ENCODE measurements around the gene CTDSP2. TPM values are rescaled to one million over a fixed set of nuclear protein-coding genes. Genes with fewer than 3 reads are reported as not detected.

Gene CTDSP2
- total RNA-seq, 5 donors from 2014 or later (not counting 1 experiment from before 2014, with no cell fraction given): 132 to 246 (median 234) TPM

- peaks cover 66 to 95% of the 10 kb centered on the region in 2 experiments for H3K4me1 ChIP-seq (ENCODE audit: control insufficient read depth in 1 of 2, extremely low read depth in 1 of 2, insufficient read depth in 2 of 2, low read length in 2 of 2)
- Mint-ChIP-seq H3K9me3 (no peaks in the 10 kb centered on the region), H3K4me1 (peaks cover 93 to 94% (median 94%) of the 10 kb centered on the region in 3 donors), H3K36me3 (peaks cover 7% of the 10 kb centered on the region), H3K27ac (peak overlapping the region; percentile 87 to 93), H3K27me3 (no peaks in the 10 kb centered on the region), H3K4me3 (peak overlapping the region in 2 of 3 donors; percentile 64 to 90)
- no peaks in the 10 kb centered on the region for H3K27me3 ChIP-seq (replicated peaks in 1 of 2; ENCODE audit: control insufficient read depth in 2 of 2, extremely low read depth in 1 of 2, insufficient read depth in 2 of 2, low read length in 1 of 2)
- ATAC-seq (replicated peaks in 1 of 4) (no peak), DNase-seq (no peak)
- ChIA-PET CTCF (no interaction called here), POLR2A (no interaction called here)
- peak overlapping the region; percentile 16 for H3K27ac ChIP-seq (ENCODE audit: low read length)
- H3K9me3 ChIP-seq: no peaks in the 10 kb centered on the region
- WGBS (ENCODE audit: insufficient coverage): 85% methylated on average over 2 of the region's 5 CpGs
- H3K4me3 ChIP-seq (ENCODE audit: control insufficient read depth in 1 of 2, extremely low read depth in 1 of 2, low read length in 1 of 2): no peak overlapping the region
- peaks cover 0 to 4% of the 10 kb centered on the region in 2 donors for H3K36me3 ChIP-seq (ENCODE audit: control insufficient read depth in 2 of 2, extremely low read depth in 1 of 2, insufficient read depth in 1 of 2, low read length in 1 of 2)
Measured at GRCh38 chr12:57839996-57840395, 6.5 kb downstream of the CTDSP2 start.

- H3K4me1 Mint-ChIP-seq: peaks cover 96 to 98% (median 96%) of the 10 kb centered on the region in 3 donors
- H3K27me3 ChIP-seq (replicated peaks in 1 of 2; ENCODE audit: control insufficient read depth in 2 of 2, extremely low read depth in 1 of 2, insufficient read depth in 2 of 2, low read length in 1 of 2): no peaks in the 10 kb centered on the region
- CTCF ChIA-PET: interaction anchor here in 1 of 2 donors (1.1 kb wide), 1 partner anchor 9 kb away, joined by 4 read pairs; no protein-coding TSS in a partner anchor
- peak overlapping the region; percentile 47 to 90 (median 64) for H3K4me3 Mint-ChIP-seq
- peak overlapping the region; percentile 65 for H3K27ac ChIP-seq (ENCODE audit: low read length)
- H3K9me3 Mint-ChIP-seq: no peaks in the 10 kb centered on the region
- H3K27ac Mint-ChIP-seq: peak overlapping the region; percentile 87 to 93
- peak in 3 of 4 experiments; percentile 21 to 47 (median 28) for ATAC-seq (replicated peaks in 1 of 4)
- 14% methylated on average over 7 of the region's 8 CpGs for WGBS (ENCODE audit: insufficient coverage)
- POLR2A ChIA-PET: interaction anchor here in 1 of 2 donors (0.6 kb wide), 1 partner anchor 57 kb away, joined by 3 read pairs; no protein-coding TSS in a partner anchor
- no peaks in the 10 kb centered on the region for H3K9me3 ChIP-seq
- peaks cover 69 to 96% of the 10 kb centered on the region in 2 experiments for H3K4me1 ChIP-seq (ENCODE audit: control insufficient read depth in 1 of 2, extremely low read depth in 1 of 2, insufficient read depth in 2 of 2, low read length in 2 of 2)
- peaks cover 0 to 4% of the 10 kb centered on the region in 2 donors for H3K36me3 ChIP-seq (ENCODE audit: control insufficient read depth in 2 of 2, extremely low read depth in 1 of 2, insufficient read depth in 1 of 2, low read length in 1 of 2)
- no peaks in the 10 kb centered on the region for H3K27me3 Mint-ChIP-seq
- no peak overlapping the region for H3K4me3 ChIP-seq (ENCODE audit: control insufficient read depth in 1 of 2, extremely low read depth in 1 of 2, low read length in 1 of 2)
- peak in 2 of 35 experiments; percentile 29 to 55 for DNase-seq
- H3K36me3 Mint-ChIP-seq: peaks cover 3% of the 10 kb centered on the region
Measured at GRCh38 chr12:57838594-57839302, 7.8 kb downstream of the CTDSP2 start.

GRCh38 chr12:57837864-57838562, 8.5 kb downstream of the CTDSP2 start:
- no peaks in the 10 kb centered on the region for H3K9me3 ChIP-seq
- POLR2A ChIA-PET: interaction anchor here in 1 of 2 donors (0.5 to 0.9 kb wide), 2 partner anchors 26 to 417 kb away, joined by 3 read pairs; no protein-coding TSS in a partner anchor
- WGBS (ENCODE audit: insufficient coverage): 34% methylated on average over 5 of the region's 5 CpGs
- CTCF ChIA-PET: interaction anchor here (0.6 to 1.7 kb wide), 8 partner anchors 9 to 235 kb away, joined by 3 to 6 read pairs (median 4); no protein-coding TSS in a partner anchor
- peaks cover 71 to 97% of the 10 kb centered on the region in 2 experiments for H3K4me1 ChIP-seq (ENCODE audit: control insufficient read depth in 1 of 2, extremely low read depth in 1 of 2, insufficient read depth in 2 of 2, low read length in 2 of 2)
- ATAC-seq (replicated peaks in 1 of 4) (peak; percentile 50 to 72 (median 54)), DNase-seq (peak in 12 of 35 experiments; percentile 4 to 58 (median 38))
- peak overlapping the region; percentile 65 for H3K27ac ChIP-seq (ENCODE audit: low read length)
- H3K36me3 ChIP-seq (ENCODE audit: control insufficient read depth in 2 of 2, extremely low read depth in 1 of 2, insufficient read depth in 1 of 2, low read length in 1 of 2): peaks cover 0 to 4% of the 10 kb centered on the region in 2 donors
- H3K27ac Mint-ChIP-seq: peak overlapping the region; percentile 87 to 93
- no peaks in the 10 kb centered on the region for H3K9me3 Mint-ChIP-seq
- no peaks in the 10 kb centered on the region for H3K27me3 Mint-ChIP-seq
- H3K4me3 ChIP-seq (ENCODE audit: control insufficient read depth in 1 of 2, extremely low read depth in 1 of 2, low read length in 1 of 2): no peak overlapping the region
- peak overlapping the region; percentile 47 to 90 (median 64) for H3K4me3 Mint-ChIP-seq
- H3K36me3 Mint-ChIP-seq: peaks cover 3% of the 10 kb centered on the region
- H3K27me3 ChIP-seq (replicated peaks in 1 of 2; ENCODE audit: control insufficient read depth in 2 of 2, extremely low read depth in 1 of 2, insufficient read depth in 2 of 2, low read length in 1 of 2): no peaks in the 10 kb centered on the region
- peaks cover 96 to 98% (median 96%) of the 10 kb centered on the region in 3 donors for H3K4me1 Mint-ChIP-seq

- peak overlapping the region; percentile 65 for H3K27ac ChIP-seq (ENCODE audit: low read length)
- WGBS (ENCODE audit: insufficient coverage): 21% methylated on average over 6 of the region's 13 CpGs
- peaks cover 65 to 100% of the 10 kb centered on the region in 2 experiments for H3K4me1 ChIP-seq (ENCODE audit: control insufficient read depth in 1 of 2, extremely low read depth in 1 of 2, insufficient read depth in 2 of 2, low read length in 2 of 2)
- Mint-ChIP-seq H3K9me3 (no peaks in the 10 kb centered on the region), H3K4me3 (peak overlapping the region; percentile 60 to 82 (median 67)), H3K27me3 (no peaks in the 10 kb centered on the region), H3K27ac (peak overlapping the region; percentile 91 to 92), H3K36me3 (no peaks in the 10 kb centered on the region), H3K4me1 (peaks cover 93 to 97% (median 95%) of the 10 kb centered on the region in 3 donors)
- H3K36me3 ChIP-seq (ENCODE audit: control insufficient read depth in 2 of 2, extremely low read depth in 1 of 2, insufficient read depth in 1 of 2, low read length in 1 of 2): peaks cover 0 to 9% of the 10 kb centered on the region in 2 donors
- ChIA-PET POLR2A (interaction anchor here (0.6 to 1.1 kb wide), 6 partner anchors 9 to 63 kb away, joined by 3 to 4 read pairs (median 3); partner anchors contain the start of gene CTDSP2 (in 1 of the 2)), CTCF (interaction anchor here (0.6 to 1.7 kb wide), 13 partner anchors 8 to 655 kb away, joined by 3 to 9 read pairs (median 4); no protein-coding TSS in a partner anchor)
- peak; percentile 23 to 41 (median 38) for ATAC-seq (replicated peaks in 1 of 4)
- DNase-seq: peak in 13 of 35 experiments; percentile 15 to 59 (median 31)
- H3K27me3 ChIP-seq (replicated peaks in 1 of 2; ENCODE audit: control insufficient read depth in 2 of 2, extremely low read depth in 1 of 2, insufficient read depth in 2 of 2, low read length in 1 of 2): no peaks in the 10 kb centered on the region
- H3K9me3 ChIP-seq: no peaks in the 10 kb centered on the region
- peak overlapping the region; percentile 14 to 41 for H3K4me3 ChIP-seq (ENCODE audit: control insufficient read depth in 1 of 2, extremely low read depth in 1 of 2, low read length in 1 of 2)
Measured at GRCh38 chr12:57836442-57837375, 9.8 kb downstream of the CTDSP2 start.

- H3K4me1 ChIP-seq (ENCODE audit: control insufficient read depth in 1 of 2, extremely low read depth in 1 of 2, insufficient read depth in 2 of 2, low read length in 2 of 2): peaks cover 62 to 100% of the 10 kb centered on the region in 2 experiments
- H3K9me3 ChIP-seq: no peaks in the 10 kb centered on the region
- Mint-ChIP-seq H3K9me3 (no peaks in the 10 kb centered on the region), H3K4me3 (peak overlapping the region; percentile 60 to 82 (median 67)), H3K27ac (peak overlapping the region; percentile 91 to 92), H3K36me3 (no peaks in the 10 kb centered on the region), H3K27me3 (no peaks in the 10 kb centered on the region), H3K4me1 (peaks cover 88 to 93% (median 91%) of the 10 kb centered on the region in 3 donors)
- ATAC-seq (replicated peaks in 1 of 4) (no peak), DNase-seq (no peak)
- H3K27me3 ChIP-seq (replicated peaks in 1 of 2; ENCODE audit: control insufficient read depth in 2 of 2, extremely low read depth in 1 of 2, insufficient read depth in 2 of 2, low read length in 1 of 2): no peaks in the 10 kb centered on the region
- CTCF ChIA-PET: interaction anchor here (0.6 to 1.5 kb wide), 7 partner anchors 8 to 70 kb away, joined by 3 to 7 read pairs (median 4); no protein-coding TSS in a partner anchor
- H3K36me3 ChIP-seq (ENCODE audit: control insufficient read depth in 2 of 2, extremely low read depth in 1 of 2, insufficient read depth in 1 of 2, low read length in 1 of 2): peaks cover 0 to 10% of the 10 kb centered on the region in 2 donors
- WGBS (ENCODE audit: insufficient coverage): 71% methylated on average over 1 of the region's 9 CpGs
- POLR2A ChIA-PET: interaction anchor here (0.5 to 1.1 kb wide), 6 partner anchors 8 to 64 kb away, joined by 3 to 8 read pairs (median 4); partner anchors contain the start of gene CTDSP2 (in 2 of the 2)
- H3K4me3 ChIP-seq (ENCODE audit: control insufficient read depth in 1 of 2, extremely low read depth in 1 of 2, low read length in 1 of 2): peak overlapping the region; percentile 14 to 41
- peak overlapping the region; percentile 65 for H3K27ac ChIP-seq (ENCODE audit: low read length)
Measured at GRCh38 chr12:57835366-57836288, 10.9 kb downstream of the CTDSP2 start.
